DOHH2 (cell line): ENCODE measurements around the gene PAQR5.

Experiments used
- H3F3A ChIP-seq: fragments of 200-600 bp; sonication (generic), shearing (Covaris generic); 2 replicates; pipeline ENCODE4 v1.6.0; 2016; ENCODE audit warnings: antibody characterized with exemption, mild to moderate bottlenecking; ENCODE audit not compliant: control insufficient read depth, insufficient read depth
- H3K27ac ChIP-seq: fragments of 200-600 bp; sonication (generic); 2 replicates; pipeline ENCODE4 v1.5.1; 2014; ENCODE audit warnings: low read depth, mild to moderate bottlenecking, low read length, moderate library complexity
- H3K27me3 ChIP-seq: fragments of 200-600 bp; sonication (generic); 2 replicates; pipeline ENCODE4 v1.6.1; 2014; ENCODE audit warnings: mild to moderate bottlenecking, low read length, mixed read lengths; ENCODE audit not compliant: control insufficient read depth
- H3K36me3 ChIP-seq: fragments of 200-600 bp; sonication (generic); 2 replicates; pipeline ENCODE4 v1.6.1; 2014; ENCODE audit warnings: mild to moderate bottlenecking, low read length, moderate library complexity, mixed read lengths; ENCODE audit not compliant: control insufficient read depth
- H3K4me1 ChIP-seq: fragments of 200-600 bp; sonication (generic); 2 replicates; pipeline ENCODE4 v1.6.1; 2014; ENCODE audit warnings: mild to moderate bottlenecking, low read length, mixed read lengths; ENCODE audit not compliant: control insufficient read depth
- H3K4me2 ChIP-seq: fragments of 200-600 bp; sonication (generic); 2 replicates; pipeline ENCODE4 v1.6.0; 2014; ENCODE audit warnings: mild to moderate bottlenecking, low read length, moderate library complexity
- H3K4me3 ChIP-seq: fragments of 200-600 bp; sonication (generic); 2 replicates; pipeline ENCODE4 v1.5.1; 2014; ENCODE audit warnings: mild to moderate bottlenecking, low read length, mixed read lengths
- H3K79me2 ChIP-seq: fragments of 200-600 bp; sonication (generic); 2 replicates; pipeline ENCODE4 v1.6.1; 2014; ENCODE audit warnings: mild to moderate bottlenecking, low read length, mixed read lengths; ENCODE audit not compliant: control insufficient read depth
- H3K9me2 ChIP-seq: fragments of 200-600 bp; sonication (generic); replicated peaks from 2 replicates; pipeline ENCODE4 v1.6.1; 2014; ENCODE audit warnings: mild to moderate bottlenecking, low read length, mixed read lengths; ENCODE audit not compliant: control insufficient read depth
- H3K9me3 ChIP-seq: fragments of 200-600 bp; sonication (generic); 2 replicates; pipeline ENCODE4 v1.6.1; 2014; ENCODE audit warnings: antibody characterized with exemption, low read length, mixed read lengths; ENCODE audit not compliant: control insufficient read depth, insufficient read depth
- H4K20me1 ChIP-seq: fragments of 200-600 bp; sonication (generic); 2 replicates; pipeline ENCODE4 v1.6.0; 2014; ENCODE audit warnings: low read depth, mild to moderate bottlenecking, antibody characterized with exemption, low read length, moderate library complexity; ENCODE audit not compliant: control insufficient read depth, insufficient read depth
- EZH2phosphoT487 ChIP-seq: fragments of 200-600 bp; sonication (generic); IDR thresholded peaks from 2 replicates; pipeline ENCODE4 v1.6.1; 2017; ENCODE audit warnings: borderline replicate concordance, mild to moderate bottlenecking, antibody characterized with exemption, low read length, moderate library complexity, mixed read lengths
- TF ChIP-seq, protein P1 (sequence below): fragments of 200-600 bp; sonication (generic); IDR thresholded peaks from one replicate; pipeline ENCODE4 v1.5.1; 2014; ENCODE audit warnings: antibody characterized with exemption, mild to moderate bottlenecking, low read depth, low read length; ENCODE audit not compliant: poor library complexity, severe bottlenecking

PAQR5 gene

DNA sequence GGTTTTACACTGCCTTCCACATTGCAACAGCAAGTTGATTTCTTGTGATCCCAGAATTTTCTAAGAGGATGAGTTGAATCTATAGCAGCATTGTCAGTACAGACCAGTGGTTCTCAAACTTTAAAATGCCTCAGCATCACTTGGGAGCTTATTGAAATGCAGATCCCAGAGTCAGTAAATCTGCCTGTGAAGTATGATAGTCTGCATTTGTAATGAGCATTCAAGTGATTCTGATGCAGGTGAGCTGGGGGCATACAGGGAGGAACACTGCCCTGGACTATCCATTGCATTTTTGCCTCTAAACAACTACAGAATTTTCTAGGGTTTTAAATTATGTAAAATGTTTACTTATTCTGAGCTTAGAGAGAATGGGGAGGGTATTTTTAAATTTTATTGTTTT lies 27.5 kb upstream of the PAQR5 start:
- Histone ChIP-seq H3K4me2 (no peak overlapping the region), H3K27me3 (no peaks in the 10 kb centered on the region), H4K20me1 (no peaks in the 10 kb centered on the region), H3F3A (no peaks in the 10 kb centered on the region), H3K9me2 (no peaks in the 10 kb centered on the region), H3K9me3 (no peaks in the 10 kb centered on the region), H3K79me2 (no peaks in the 10 kb centered on the region), H3K27ac (no peak overlapping the region), H3K4me1 (no peaks in the 10 kb centered on the region), H3K4me3 (no peak overlapping the region), H3K36me3 (no peaks in the 10 kb centered on the region)
- TF ChIP-seq, protein P1, sequence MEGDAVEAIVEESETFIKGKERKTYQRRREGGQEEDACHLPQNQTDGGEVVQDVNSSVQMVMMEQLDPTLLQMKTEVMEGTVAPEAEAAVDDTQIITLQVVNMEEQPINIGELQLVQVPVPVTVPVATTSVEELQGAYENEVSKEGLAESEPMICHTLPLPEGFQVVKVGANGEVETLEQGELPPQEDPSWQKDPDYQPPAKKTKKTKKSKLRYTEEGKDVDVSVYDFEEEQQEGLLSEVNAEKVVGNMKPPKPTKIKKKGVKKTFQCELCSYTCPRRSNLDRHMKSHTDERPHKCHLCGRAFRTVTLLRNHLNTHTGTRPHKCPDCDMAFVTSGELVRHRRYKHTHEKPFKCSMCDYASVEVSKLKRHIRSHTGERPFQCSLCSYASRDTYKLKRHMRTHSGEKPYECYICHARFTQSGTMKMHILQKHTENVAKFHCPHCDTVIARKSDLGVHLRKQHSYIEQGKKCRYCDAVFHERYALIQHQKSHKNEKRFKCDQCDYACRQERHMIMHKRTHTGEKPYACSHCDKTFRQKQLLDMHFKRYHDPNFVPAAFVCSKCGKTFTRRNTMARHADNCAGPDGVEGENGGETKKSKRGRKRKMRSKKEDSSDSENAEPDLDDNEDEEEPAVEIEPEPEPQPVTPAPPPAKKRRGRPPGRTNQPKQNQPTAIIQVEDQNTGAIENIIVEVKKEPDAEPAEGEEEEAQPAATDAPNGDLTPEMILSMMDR = no peak
- no peak for TF ChIP-seq EZH2phosphoT487

DNA sequence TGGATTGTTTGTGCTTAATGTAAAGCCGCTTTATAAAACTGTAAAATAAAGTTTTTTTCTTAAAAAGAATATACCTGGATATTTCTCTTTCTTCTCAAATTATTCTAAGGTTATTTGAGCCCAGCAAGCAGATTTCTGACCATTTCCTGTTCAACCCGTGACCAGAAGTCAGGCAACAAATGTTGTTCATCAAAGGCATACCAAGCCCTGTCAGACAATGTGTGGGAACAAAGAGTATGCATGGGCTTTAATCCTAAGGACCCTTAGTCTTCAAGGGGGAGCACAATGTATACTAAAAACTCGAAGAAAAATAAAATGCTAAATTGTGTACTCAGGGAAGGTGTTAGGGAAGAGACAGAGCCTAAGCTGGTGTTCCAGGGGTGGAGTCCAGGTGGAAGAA lies 26.6 kb upstream of the PAQR5 start:
- H4K20me1 ChIP-seq = no peaks in the 10 kb centered on the region
- H3K36me3 ChIP-seq = no peaks in the 10 kb centered on the region
- no peaks in the 10 kb centered on the region for H3K27me3 ChIP-seq
- no peaks in the 10 kb centered on the region for H3K9me3 ChIP-seq
- H3K4me3 ChIP-seq = no peak overlapping the region
- H3K9me2 ChIP-seq = no peaks in the 10 kb centered on the region
- no peaks in the 10 kb centered on the region for H3K79me2 ChIP-seq
- H3K4me2 ChIP-seq = no peak overlapping the region
- no peaks in the 10 kb centered on the region for H3F3A ChIP-seq
- no peaks in the 10 kb centered on the region for H3K4me1 ChIP-seq
- H3K27ac ChIP-seq = no peak overlapping the region
- no peak for TF ChIP-seq EZH2phosphoT487
- TF ChIP-seq, protein P1 = no peak

DNA sequence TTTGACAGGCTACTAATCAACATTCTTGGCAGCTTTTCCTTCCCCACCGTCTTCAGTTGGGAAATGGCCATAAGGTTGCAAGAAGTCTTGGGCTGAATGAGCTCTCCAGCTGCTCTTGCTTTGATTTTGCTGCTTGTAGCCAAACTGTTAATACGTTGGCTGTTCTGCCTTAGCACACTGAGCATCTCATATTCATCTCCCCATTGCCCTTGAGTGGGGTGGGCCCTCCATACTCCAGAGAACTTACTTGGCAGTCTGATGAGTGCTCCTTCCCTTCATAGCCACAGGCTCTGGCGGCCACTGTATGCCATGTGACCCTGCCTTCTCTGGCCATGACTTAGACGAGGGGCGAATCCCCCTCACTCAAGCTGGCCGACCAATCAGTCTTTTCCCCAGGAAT lies 25.8 kb upstream of the PAQR5 start:
- no peak overlapping the region for H3K27ac ChIP-seq
- no peaks in the 10 kb centered on the region for H4K20me1 ChIP-seq
- no peaks in the 10 kb centered on the region for H3K4me1 ChIP-seq
- no peaks in the 10 kb centered on the region for H3K36me3 ChIP-seq
- no peaks in the 10 kb centered on the region for H3K9me3 ChIP-seq
- no peaks in the 10 kb centered on the region for H3K27me3 ChIP-seq
- H3K79me2 ChIP-seq = no peaks in the 10 kb centered on the region
- no peaks in the 10 kb centered on the region for H3F3A ChIP-seq
- no peak overlapping the region for H3K4me2 ChIP-seq
- no peak for TF ChIP-seq EZH2phosphoT487
- TF ChIP-seq, protein P1 = no peak
- H3K4me3 ChIP-seq = no peak overlapping the region
- H3K9me2 ChIP-seq = no peaks in the 10 kb centered on the region

DNA sequence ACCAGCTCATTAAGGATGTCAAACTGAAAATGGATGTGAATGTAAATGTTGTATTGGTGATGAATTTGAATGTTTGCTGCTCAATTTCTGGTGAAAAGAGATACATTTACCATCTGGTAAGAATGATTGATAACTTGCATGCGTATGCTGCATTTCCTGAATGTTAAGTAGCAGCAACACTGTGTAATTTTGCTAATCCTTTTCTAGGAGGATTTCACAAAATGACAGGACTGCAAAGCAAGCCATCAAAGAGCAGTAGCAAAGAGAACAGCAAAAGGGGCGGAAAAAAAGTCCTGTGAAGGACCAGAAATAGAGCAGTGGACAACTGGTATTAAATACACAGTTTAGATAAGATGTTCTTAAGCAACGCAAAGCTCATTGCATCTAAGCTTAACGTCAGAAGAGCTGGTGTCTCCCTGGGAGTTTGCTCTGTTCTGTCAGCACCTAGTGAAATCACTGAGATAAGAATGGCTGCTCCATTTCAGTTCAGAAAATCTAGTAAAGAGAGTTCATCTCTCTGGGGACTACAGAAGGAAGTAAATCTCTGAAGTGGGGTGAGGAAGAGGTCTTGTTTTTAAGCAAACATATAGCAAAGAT lies 23.5 kb upstream of the PAQR5 start:
- Histone ChIP-seq H3K4me1 (no peaks in the 10 kb centered on the region), H3K9me2 (no peaks in the 10 kb centered on the region), H3K4me3 (no peak overlapping the region), H3K36me3 (no peaks in the 10 kb centered on the region), H3K79me2 (no peaks in the 10 kb centered on the region), H4K20me1 (no peaks in the 10 kb centered on the region), H3K27ac (no peak overlapping the region), H3K27me3 (no peaks in the 10 kb centered on the region), H3K9me3 (no peaks in the 10 kb centered on the region), H3K4me2 (no peak overlapping the region), H3F3A (no peaks in the 10 kb centered on the region)
- no peak for TF ChIP-seq EZH2phosphoT487
- TF ChIP-seq, protein P1 = no peak
